GM18861 (cell line): Measurements from ENCODE around the gene GUSB.
A peak's percentile ranks its signal among the peaks of the same experiment; 100 is the strongest.
"Not testable (repeated sequence)": the region's sequence is repeated elsewhere in the genome, so short reads cannot be mapped to it uniquely, and the experiment has no call there.

Experiments
- ATAC-seq: cut with Tn5 transposase; IDR thresholded peaks from one replicate; pipeline ENCODE4 v1.9.1; 2021; ENCODE audit not compliant: unreplicated experiment

The GUSB gene

GRCh38 chr7:65981965-65982792 lies at the start of gene GUSB:
Gene GUSB (minus strand): TSS chr7:65982213. CDS start chr7:65982183, 30 bp downstream.
- ATAC-seq = peak; percentile 57

- not testable (repeated sequence) for ATAC-seq
These were observed 46.3 kb upstream of the GUSB start for GRCh38 chr7:66028342-66028741.

- no peak for ATAC-seq
These were observed 34.1 kb upstream of the GUSB start for GRCh38 chr7:66016131-66016461.

- ATAC-seq = no peak
These were observed 33.6 kb upstream of the GUSB start for GRCh38 chr7:66015440-66016130.

- no peak for ATAC-seq
These were observed 31.9 kb upstream of the GUSB start for GRCh38 chr7:66013938-66014337.

GRCh38 chr7:66007232-66007631 lies 25.2 kb upstream of the GUSB start:
- ATAC-seq = no peak

- ATAC-seq = not testable (repeated sequence)
These were observed 23.2 kb upstream of the GUSB start for GRCh38 chr7:66005115-66005671.

- not testable (repeated sequence) for ATAC-seq
These were observed 18.9 kb upstream of the GUSB start for GRCh38 chr7:66000823-66001417.

GRCh38 chr7:65994984-65995383 lies 13.0 kb upstream of the GUSB start:
- ATAC-seq = not testable (repeated sequence)

GRCh38 chr7:65992526-65992925 lies 10.5 kb upstream of the GUSB start:
- ATAC-seq = no peak

- ATAC-seq = not testable (repeated sequence)
These were observed 9.8 kb upstream of the GUSB start for GRCh38 chr7:65991829-65992228.

GRCh38 chr7:65989694-65990080 lies 7.7 kb upstream of the GUSB start:
- no peak for ATAC-seq

GRCh38 chr7:65988503-65988902 lies 6.5 kb upstream of the GUSB start:
- ATAC-seq = not testable (repeated sequence)

- no peak for ATAC-seq
These were observed 6.1 kb upstream of the GUSB start for GRCh38 chr7:65988084-65988483.

- no peak for ATAC-seq
These were observed 2.1 kb upstream of the GUSB start for GRCh38 chr7:65983965-65984658.

GRCh38 chr7:65980478-65981250 lies 1.3 kb downstream of the GUSB start:
- peak; percentile 88 for ATAC-seq

GRCh38 chr7:65979583-65980477 lies 2.2 kb downstream of the GUSB start:
- no peak for ATAC-seq

GRCh38 chr7:65978891-65979582 lies 3.0 kb downstream of the GUSB start:
- ATAC-seq = no peak
